Measurements from ENCODE around the gene PHF12.
"Not testable (repeated sequence)": the region's sequence is repeated elsewhere in the genome, so short reads cannot be mapped to it uniquely, and the experiment has no call there.

The PHF12 gene

GRCh38 chr17:28906276-28906675 is 45.0 kb downstream of the PHF12 start:
- Histone ChIP-seq H3K36me3 (ENCODE audit: insufficient read depth, low read length) (peaks cover 57% of the 10 kb centered on the region), H3K9me3 (replicated peaks; ENCODE audit: low read length) (no peaks in the 10 kb centered on the region), H3K9ac (ENCODE audit: low read depth, low read length) (no peak overlapping the region), H3K27me3 (ENCODE audit: control insufficient read depth, insufficient read depth, low read length) (no peaks in the 10 kb centered on the region), H3K4me1 (ENCODE audit: control insufficient read depth, insufficient read depth, low read length) (peaks cover 14% of the 10 kb centered on the region), H3K4me2 (ENCODE audit: low read length) (no peak overlapping the region), H3K4me3 (ENCODE audit: low read length) (no peak overlapping the region)

- no peak overlapping the region for H3K4me2 ChIP-seq (ENCODE audit: low read length)
- H3K27me3 ChIP-seq (ENCODE audit: control insufficient read depth, insufficient read depth, low read length), result no peaks in the 10 kb centered on the region
- no peak overlapping the region for H3K9ac ChIP-seq (ENCODE audit: low read depth, low read length)
- no peak overlapping the region for H3K4me3 ChIP-seq (ENCODE audit: low read length)
- H3K36me3 ChIP-seq (ENCODE audit: insufficient read depth, low read length), result peaks cover 42% of the 10 kb centered on the region
- H3K9me3 ChIP-seq (replicated peaks; ENCODE audit: low read length), result no peaks in the 10 kb centered on the region
- peaks cover 14% of the 10 kb centered on the region for H3K4me1 ChIP-seq (ENCODE audit: control insufficient read depth, insufficient read depth, low read length)
Observed at GRCh38 chr17:28904800-28905199, 46.5 kb downstream of the PHF12 start.

DNA sequence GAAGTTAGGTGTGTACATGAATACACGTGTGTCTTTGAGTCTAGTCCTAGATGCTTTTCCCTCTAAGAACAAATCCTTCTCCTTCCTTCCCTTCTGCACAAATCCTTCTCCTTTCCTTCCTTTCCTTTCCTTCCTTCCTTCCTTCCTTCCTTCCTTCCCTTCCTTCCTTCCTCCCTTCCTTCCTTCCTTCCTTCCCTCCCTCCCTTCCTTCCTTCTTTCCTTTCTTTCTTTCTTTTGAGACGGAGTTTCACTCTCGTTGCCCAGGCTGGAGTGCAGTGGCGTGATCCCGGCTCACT is 47.8 kb downstream of the PHF12 start:
- H3K4me3 ChIP-seq (ENCODE audit: low read length); H3K9ac ChIP-seq (ENCODE audit: low read depth, low read length); H3K4me1 ChIP-seq (ENCODE audit: control insufficient read depth, insufficient read depth, low read length); H3K9me3 ChIP-seq (replicated peaks; ENCODE audit: low read length); H3K27me3 ChIP-seq (ENCODE audit: control insufficient read depth, insufficient read depth, low read length): not testable (repeated sequence)
- H3K4me2 ChIP-seq (ENCODE audit: low read length), result peak overlapping the region; percentile 99
- H3K36me3 ChIP-seq (ENCODE audit: insufficient read depth, low read length), result peaks cover 32% of the 10 kb centered on the region

DNA sequence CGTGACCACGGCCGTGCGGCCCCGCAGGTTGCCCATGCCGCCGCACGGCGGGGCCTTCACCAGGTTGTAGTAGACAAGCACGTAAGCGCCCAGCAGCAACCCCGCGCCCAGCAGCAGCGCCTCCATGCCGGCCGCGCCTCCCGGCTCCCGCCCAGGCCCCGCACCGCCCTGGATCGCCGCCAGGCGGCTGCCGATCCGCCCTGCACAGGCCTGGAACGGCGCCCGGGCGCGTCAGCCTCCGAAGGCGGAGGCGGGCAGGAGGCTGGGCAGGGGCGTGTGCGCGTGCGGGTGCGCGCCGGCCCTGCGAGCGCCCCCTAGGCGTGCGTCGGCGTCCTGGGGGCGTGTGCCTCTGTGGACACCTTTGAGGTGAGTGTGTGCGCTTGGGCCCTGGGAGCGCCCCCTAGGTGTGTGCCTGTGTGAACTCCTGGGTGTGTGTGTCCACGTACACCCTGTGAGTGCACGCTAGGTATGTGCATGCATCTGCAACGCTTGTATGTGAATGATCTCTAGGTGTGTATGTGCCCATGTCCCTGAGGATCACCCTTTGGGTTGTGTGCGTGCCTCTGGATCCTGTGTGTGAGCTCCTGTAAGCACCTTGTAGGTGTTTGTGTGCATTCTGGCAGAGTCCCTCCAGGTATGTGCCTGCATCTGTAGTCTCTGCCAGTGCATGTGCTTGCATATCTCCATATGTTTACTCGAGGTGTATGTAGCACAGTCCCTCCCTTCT is 48.3 kb downstream of the PHF12 start, which contains the start of gene DHRS13:
Gene DHRS13 (minus strand): TSS at position 261 of the 727 bp plus-strand sequence. CDS start 135 bp downstream, at position 126.
- H3K36me3 ChIP-seq (ENCODE audit: insufficient read depth, low read length), result peaks cover 27% of the 10 kb centered on the region
- peak within 1 kb of the TSS; percentile 66 for H3K9ac ChIP-seq (ENCODE audit: low read depth, low read length)
- H3K4me2 ChIP-seq (ENCODE audit: low read length), result peak within 1 kb of the TSS; percentile 99
- no peaks in the 10 kb centered on the region for H3K9me3 ChIP-seq (replicated peaks; ENCODE audit: low read length)
- H3K4me3 ChIP-seq (ENCODE audit: low read length), result peak within 1 kb of the TSS; percentile 82
- no peaks in the 10 kb centered on the region for H3K27me3 ChIP-seq (ENCODE audit: control insufficient read depth, insufficient read depth, low read length)
- H3K4me1 ChIP-seq (ENCODE audit: control insufficient read depth, insufficient read depth, low read length), result peaks cover 8% of the 10 kb centered on the region

- peaks cover 11% of the 10 kb centered on the region for H3K4me1 ChIP-seq (ENCODE audit: control insufficient read depth, insufficient read depth, low read length)
- H3K27me3 ChIP-seq (ENCODE audit: control insufficient read depth, insufficient read depth, low read length), result no peaks in the 10 kb centered on the region
- peak overlapping the region; percentile 66 for H3K9ac ChIP-seq (ENCODE audit: low read depth, low read length)
- no peaks in the 10 kb centered on the region for H3K9me3 ChIP-seq (replicated peaks; ENCODE audit: low read length)
- H3K4me2 ChIP-seq (ENCODE audit: low read length), result peak overlapping the region; percentile 99
- H3K4me3 ChIP-seq (ENCODE audit: low read length), result peak overlapping the region; percentile 82
- H3K36me3 ChIP-seq (ENCODE audit: insufficient read depth, low read length), result peaks cover 18% of the 10 kb centered on the region
Observed at GRCh38 chr17:28901866-28902818, 49.2 kb downstream of the PHF12 start.

DNA sequence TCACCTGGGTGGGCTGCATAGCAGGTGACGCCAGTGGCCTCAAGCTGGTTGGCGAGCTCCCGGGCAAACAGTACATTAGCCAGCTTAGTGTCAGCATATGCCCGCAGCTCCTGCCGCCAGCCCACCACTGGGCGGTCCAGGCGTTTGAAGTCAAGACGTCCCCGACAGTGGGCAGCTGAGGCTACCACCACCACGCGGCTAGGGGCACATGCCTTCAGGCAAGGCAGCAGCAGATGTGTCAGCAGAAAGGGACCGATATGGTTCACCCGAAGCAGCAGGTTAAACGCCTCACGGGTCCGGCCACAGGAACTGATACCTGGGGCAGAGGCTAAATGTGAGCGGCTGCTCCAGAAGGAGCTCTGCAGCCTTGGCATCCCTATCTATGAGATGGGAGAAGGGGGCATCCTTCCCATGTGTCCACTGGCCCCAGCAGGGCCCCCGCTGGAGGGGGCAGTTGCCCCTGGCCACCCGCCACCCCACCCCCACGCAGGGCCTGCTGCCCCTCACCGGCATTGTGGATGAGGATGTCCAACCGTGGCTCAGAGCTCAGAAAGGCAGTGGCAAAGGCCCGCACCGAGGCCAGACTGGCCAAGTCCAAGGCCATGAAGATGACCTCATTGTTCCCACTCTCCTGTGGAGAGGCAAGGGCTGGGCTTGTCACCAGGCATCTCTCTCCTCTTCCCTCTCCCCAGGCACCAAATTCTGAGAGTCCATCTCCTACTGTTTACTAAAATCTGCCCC is 50.2 kb downstream of the PHF12 start:
- Histone ChIP-seq H3K4me2 (ENCODE audit: low read length) (no peak overlapping the region), H3K4me1 (ENCODE audit: control insufficient read depth, insufficient read depth, low read length) (peaks cover 17% of the 10 kb centered on the region), H3K9me3 (replicated peaks; ENCODE audit: low read length) (no peaks in the 10 kb centered on the region), H3K36me3 (ENCODE audit: insufficient read depth, low read length) (peaks cover 8% of the 10 kb centered on the region), H3K27me3 (ENCODE audit: control insufficient read depth, insufficient read depth, low read length) (no peaks in the 10 kb centered on the region), H3K4me3 (ENCODE audit: low read length) (no peak overlapping the region), H3K9ac (ENCODE audit: low read depth, low read length) (no peak overlapping the region)

DNA sequence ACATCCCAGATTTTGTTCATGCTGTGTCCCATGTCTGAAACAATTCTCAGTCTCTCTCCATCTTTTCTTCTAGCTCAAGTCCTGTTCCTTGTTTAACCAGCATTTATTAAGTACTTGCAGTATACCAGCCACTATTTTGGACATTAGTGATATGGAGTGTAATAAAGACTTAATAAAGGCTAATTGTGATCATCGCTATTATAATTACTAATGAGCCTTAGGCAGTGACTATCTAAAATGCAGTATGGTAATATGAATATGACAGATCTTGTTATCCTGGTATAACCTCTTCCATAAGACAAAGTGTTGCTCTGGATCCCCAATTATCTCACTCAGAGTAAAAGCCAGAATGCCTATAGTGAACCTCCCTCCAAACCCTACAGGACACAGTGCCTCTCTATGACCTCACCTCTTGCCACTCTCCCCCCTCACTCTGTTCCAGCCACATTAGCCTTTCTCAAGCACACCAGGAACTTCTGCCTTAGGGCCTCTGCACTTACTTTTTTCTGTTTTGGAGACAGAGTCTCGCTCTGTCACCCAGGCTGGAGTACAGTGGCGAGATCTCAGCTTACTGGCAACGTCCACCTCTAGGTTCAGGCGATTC is 52.0 kb downstream of the PHF12 start:
- Histone ChIP-seq H3K9me3 (replicated peaks; ENCODE audit: low read length) (no peaks in the 10 kb centered on the region), H3K36me3 (ENCODE audit: insufficient read depth, low read length) (no peaks in the 10 kb centered on the region), H3K4me1 (ENCODE audit: control insufficient read depth, insufficient read depth, low read length) (peaks cover 22% of the 10 kb centered on the region), H3K27me3 (ENCODE audit: control insufficient read depth, insufficient read depth, low read length) (no peaks in the 10 kb centered on the region), H3K4me3 (ENCODE audit: low read length) (no peak overlapping the region), H3K4me2 (ENCODE audit: low read length) (no peak overlapping the region), H3K9ac (ENCODE audit: low read depth, low read length) (no peak overlapping the region)

DNA sequence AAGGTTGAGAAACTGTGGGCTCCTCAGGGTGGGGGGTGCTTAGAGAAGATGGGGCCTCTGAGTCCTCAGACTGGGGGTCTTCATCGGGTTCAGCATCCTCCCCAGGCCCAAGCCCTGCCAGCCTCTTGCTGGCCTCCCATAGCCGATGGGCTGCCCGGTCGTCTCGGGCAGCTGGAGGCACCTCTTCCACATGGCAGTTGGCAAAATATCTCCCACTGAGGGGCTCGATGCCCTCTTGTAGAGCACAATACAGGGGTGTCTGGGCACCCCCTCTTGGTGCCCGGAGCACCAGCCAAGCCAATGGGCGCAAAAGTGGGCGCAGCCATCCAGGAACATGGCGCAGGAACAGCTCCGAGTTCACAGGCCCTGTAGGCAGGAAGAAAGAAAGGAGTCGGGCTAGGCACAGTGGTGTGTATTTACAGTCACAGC is 52.8 kb downstream of the PHF12 start:
- no peaks in the 10 kb centered on the region for H3K36me3 ChIP-seq (ENCODE audit: insufficient read depth, low read length)
- no peaks in the 10 kb centered on the region for H3K9me3 ChIP-seq (replicated peaks; ENCODE audit: low read length)
- no peaks in the 10 kb centered on the region for H3K27me3 ChIP-seq (ENCODE audit: control insufficient read depth, insufficient read depth, low read length)
- H3K4me3 ChIP-seq (ENCODE audit: low read length), result no peak overlapping the region
- H3K4me1 ChIP-seq (ENCODE audit: control insufficient read depth, insufficient read depth, low read length), result peaks cover 22% of the 10 kb centered on the region
- H3K4me2 ChIP-seq (ENCODE audit: low read length), result peak overlapping the region; percentile 91
- H3K9ac ChIP-seq (ENCODE audit: low read depth, low read length), result no peak overlapping the region

- Histone ChIP-seq H3K4me3 (ENCODE audit: low read length) (peak overlapping the region; percentile 79), H3K4me1 (ENCODE audit: control insufficient read depth, insufficient read depth, low read length) (peaks cover 21% of the 10 kb centered on the region), H3K9me3 (replicated peaks; ENCODE audit: low read length) (no peaks in the 10 kb centered on the region), H3K36me3 (ENCODE audit: insufficient read depth, low read length) (no peaks in the 10 kb centered on the region), H3K9ac (ENCODE audit: low read depth, low read length) (peak overlapping the region; percentile 75), H3K27me3 (ENCODE audit: control insufficient read depth, insufficient read depth, low read length) (no peaks in the 10 kb centered on the region), H3K4me2 (ENCODE audit: low read length) (peak overlapping the region; percentile 91)
Observed at GRCh38 chr17:28897769-28898526, 53.4 kb downstream of the PHF12 start.

DNA sequence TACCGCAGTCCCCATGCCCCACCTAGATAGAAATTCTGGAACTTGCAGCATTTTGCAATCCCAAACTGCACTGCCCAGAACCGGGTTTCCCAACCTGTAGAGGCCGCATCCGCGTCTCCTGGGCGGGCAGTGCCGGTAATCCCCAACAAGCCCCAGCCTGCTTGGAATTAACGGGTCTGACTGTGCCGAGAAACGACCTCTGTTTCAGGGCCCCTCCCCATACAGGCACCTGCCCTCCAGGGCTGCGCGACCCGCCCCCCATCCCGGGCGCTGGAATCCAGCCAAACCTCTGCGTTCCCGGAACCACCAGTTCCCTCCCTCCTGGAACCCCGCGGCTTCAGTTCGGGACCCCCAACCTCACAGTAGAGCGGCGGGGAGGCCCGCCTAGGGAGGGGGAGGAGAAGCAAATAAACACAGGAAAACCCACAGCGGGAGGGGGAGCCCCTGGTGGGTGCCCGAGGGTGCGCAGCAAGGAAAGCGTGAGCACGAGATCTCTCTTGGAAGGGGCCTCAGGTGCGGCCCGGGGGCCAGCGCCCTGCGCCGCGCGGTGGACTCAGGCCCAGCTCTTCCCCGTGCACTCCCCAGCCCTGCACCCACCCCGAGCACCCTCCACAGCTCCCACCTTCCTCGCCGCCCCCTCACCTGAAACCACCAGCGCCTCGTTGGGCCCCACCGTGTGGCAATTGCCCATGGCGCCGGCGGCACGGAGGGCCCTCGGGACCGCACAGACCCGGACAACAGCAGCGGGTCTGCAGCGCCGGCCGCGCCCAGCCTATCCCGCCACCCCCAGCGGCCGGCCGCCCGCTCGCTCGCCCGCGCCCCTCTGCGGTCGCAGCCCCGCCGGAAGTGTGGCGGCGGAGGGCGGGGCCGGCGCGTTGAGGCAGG is 54.2 kb downstream of the PHF12 start, which contains the start of gene FLOT2:
Gene FLOT2 (minus strand): TSS at position 850 of the 885 bp plus-strand sequence. CDS start 159 bp downstream, at position 691.
- Histone ChIP-seq H3K4me2 (ENCODE audit: low read length) (peak within 1 kb of the TSS; percentile 91), H3K36me3 (ENCODE audit: insufficient read depth, low read length) (no peaks in the 10 kb centered on the region), H3K27me3 (ENCODE audit: control insufficient read depth, insufficient read depth, low read length) (no peaks in the 10 kb centered on the region), H3K4me1 (ENCODE audit: control insufficient read depth, insufficient read depth, low read length) (peaks cover 24% of the 10 kb centered on the region), H3K9me3 (replicated peaks; ENCODE audit: low read length) (no peaks in the 10 kb centered on the region), H3K9ac (ENCODE audit: low read depth, low read length) (peak within 1 kb of the TSS; percentile 75), H3K4me3 (ENCODE audit: low read length) (peak within 1 kb of the TSS; percentile 79)

Data from skeletal muscle satellite cell (primary cell).